ENCODE results near the gene ERBB4.
A peak's percentile ranks its signal among the peaks of the same experiment; 100 is the strongest.

The ERBB4 gene

DNA sequence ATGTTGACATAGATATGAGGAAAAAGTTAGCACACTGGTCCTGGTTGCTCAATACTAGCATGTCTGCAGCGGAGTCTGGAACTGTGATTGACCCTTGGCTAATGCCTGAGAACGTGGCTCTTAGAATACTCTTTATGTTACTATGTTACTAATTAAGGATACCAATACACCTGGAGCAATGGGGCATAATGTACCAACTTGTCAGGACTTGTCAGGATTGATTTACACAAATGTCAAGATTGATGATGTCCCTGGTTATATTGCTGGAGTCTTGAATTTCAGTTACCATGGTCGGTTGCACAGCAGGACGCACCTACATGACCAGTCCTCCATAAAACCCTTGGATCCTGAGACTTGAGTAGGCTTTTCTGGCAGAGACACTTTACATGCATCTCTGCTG is 1171.3 kb downstream of the ERBB4 start:
- TF ChIP-seq JUND (IDR thresholded peaks at IDR 0.05; ENCODE audit: low read depth): no peak
- no peak for DNase-seq (ENCODE audit: low read depth in 1 of 2, low spot score in 1 of 2)
- in situ Hi-C loops (cut with HindIII; ENCODE audit: low pct_unique_long_range_greater_than_20kb, low sequenced_read_pairs): no loop called here

DNA sequence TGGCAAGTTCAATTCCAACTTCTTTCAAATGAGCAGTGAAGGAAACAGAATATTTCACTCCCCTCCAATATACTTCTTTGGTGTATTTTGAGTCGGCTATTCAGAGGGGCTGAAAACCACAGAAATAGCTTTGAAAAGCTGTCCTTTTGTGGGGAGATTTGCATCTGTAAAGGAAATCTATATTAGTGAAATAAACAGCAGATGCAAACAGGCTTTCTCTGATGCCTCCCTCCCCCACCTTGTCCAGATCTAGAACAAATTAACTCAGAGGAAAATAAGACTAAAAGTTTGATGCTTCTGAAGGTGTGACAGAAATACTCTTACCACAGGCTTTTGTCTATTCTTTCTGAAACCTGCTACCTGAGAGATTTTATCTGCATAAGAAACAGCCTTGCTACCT is 1173.7 kb downstream of the ERBB4 start:
- no peak for TF ChIP-seq JUND (IDR thresholded peaks at IDR 0.05; ENCODE audit: low read depth)
- in situ Hi-C loops (cut with HindIII; ENCODE audit: low pct_unique_long_range_greater_than_20kb, low sequenced_read_pairs): no loop called here
- no peak for DNase-seq (ENCODE audit: low read depth in 1 of 2, low spot score in 1 of 2)

DNA sequence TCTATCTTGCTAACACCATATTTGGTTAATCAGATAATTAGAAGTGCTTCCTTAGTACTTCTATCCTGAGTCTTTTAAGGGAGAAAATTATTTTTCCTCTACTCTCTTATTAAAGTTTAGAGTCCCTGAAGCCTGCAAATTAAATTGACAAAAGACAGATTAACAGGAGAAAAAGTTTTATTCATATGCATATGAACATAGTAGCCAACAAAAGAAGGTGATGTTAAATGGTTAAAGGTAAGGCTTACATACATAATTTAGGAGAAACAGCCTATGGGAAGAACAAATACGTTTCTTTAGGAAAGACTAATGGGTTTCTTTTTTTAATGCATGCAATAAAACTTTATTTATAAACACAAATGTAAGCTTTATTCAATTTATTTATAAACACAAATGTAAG is 1177.2 kb downstream of the ERBB4 start:
- no peak for DNase-seq (ENCODE audit: low read depth in 1 of 2, low spot score in 1 of 2)
- no peak for TF ChIP-seq JUND (IDR thresholded peaks at IDR 0.05; ENCODE audit: low read depth)
- in situ Hi-C loops (cut with HindIII; ENCODE audit: low pct_unique_long_range_greater_than_20kb, low sequenced_read_pairs): no loop called here

DNA sequence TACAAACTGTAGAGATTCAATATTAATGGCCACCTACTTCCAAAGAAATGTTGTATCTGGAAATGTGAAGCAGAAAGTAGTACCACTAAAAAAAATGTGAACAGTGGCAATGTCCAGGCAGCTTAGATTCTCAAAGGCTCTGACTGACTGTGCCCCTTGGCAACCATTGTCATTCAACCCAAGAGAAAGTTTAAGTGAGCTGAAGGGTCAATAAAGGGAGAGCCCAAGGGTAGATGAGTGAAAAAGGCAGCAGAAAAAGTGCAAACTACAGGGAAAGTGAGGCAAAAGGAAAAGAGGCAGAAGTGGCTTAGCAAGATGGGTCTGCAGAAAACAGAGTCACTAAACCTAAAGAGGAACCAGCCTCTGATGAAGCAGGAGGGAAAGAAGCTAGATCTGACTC is 1179.3 kb downstream of the ERBB4 start:
- TF ChIP-seq JUND (IDR thresholded peaks at IDR 0.05; ENCODE audit: low read depth): no peak
- no peak for DNase-seq (ENCODE audit: low read depth in 1 of 2, low spot score in 1 of 2)
- in situ Hi-C loops (cut with HindIII; ENCODE audit: low pct_unique_long_range_greater_than_20kb, low sequenced_read_pairs): no loop called here

DNA sequence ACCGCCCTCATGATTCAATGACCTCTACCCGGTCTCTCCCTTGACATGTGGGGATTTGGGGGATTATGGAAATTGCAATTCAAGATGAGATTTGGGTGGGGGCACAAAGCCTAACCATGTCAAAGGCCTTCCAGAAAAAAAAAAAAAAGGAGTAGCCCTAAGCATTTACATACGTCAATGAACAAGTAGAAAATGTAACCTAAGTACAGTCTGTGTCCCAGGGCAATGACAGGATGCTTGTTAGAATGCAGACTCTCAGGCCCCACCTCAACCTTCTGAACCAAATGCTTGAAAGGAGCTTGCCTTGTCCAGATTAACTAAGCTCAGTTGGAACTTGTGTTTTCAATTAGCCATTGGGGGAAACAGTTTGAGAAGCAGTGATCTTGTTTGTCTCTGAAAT is 1180.1 kb downstream of the ERBB4 start:
- in situ Hi-C loops (cut with HindIII; ENCODE audit: low pct_unique_long_range_greater_than_20kb, low sequenced_read_pairs): no loop called here
- no peak for TF ChIP-seq JUND (IDR thresholded peaks at IDR 0.05; ENCODE audit: low read depth)
- no peak for DNase-seq (ENCODE audit: low read depth in 1 of 2, low spot score in 1 of 2)

DNA sequence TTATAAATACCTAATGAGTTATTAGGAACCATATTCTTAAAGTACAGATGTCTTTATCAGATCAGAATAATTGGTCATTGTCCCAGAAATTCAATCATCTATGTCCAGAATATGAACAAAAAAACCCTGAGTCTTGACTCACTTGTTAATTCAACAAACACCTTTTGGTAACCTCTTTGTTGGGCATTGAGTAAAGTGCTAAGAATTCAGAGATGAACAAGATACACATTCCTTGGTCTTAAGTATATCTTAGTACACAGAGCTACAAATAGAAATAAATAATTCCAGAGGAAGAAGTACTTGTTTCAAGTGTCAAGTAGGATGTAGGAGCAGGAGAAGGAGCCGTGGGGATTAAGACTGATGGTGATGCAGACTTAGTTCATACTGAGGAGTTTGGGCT is 1184.1 kb downstream of the ERBB4 start:
- TF ChIP-seq JUND (IDR thresholded peaks at IDR 0.05; ENCODE audit: low read depth): no peak
- DNase-seq (ENCODE audit: low read depth in 1 of 2, low spot score in 1 of 2): peak in 1 of 2 experiments; percentile 23
- in situ Hi-C loops (cut with HindIII; ENCODE audit: low pct_unique_long_range_greater_than_20kb, low sequenced_read_pairs): no loop called here

DNA sequence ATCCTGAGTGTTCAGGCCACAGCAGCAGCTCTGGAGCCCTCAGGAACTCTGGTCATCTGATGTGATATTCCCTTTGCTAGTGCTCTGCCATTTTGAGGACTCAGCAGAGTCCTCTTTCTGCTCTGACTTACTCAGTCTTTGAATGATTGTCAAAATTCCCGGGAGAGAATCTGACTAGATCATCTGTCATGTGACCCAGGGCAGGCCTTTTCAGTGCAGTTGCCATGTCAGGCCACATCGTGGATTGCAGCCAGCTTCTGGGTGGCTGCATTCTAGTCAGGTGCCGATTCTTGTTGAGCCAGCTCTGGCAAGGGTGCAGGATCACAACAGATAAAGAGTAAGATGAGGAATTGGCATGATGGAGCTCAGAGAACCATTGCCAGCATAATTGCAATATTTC is 1186.6 kb downstream of the ERBB4 start:
- in situ Hi-C loops (cut with HindIII; ENCODE audit: low pct_unique_long_range_greater_than_20kb, low sequenced_read_pairs): no loop called here
- no peak for TF ChIP-seq JUND (IDR thresholded peaks at IDR 0.05; ENCODE audit: low read depth)
- DNase-seq (ENCODE audit: low read depth in 1 of 2, low spot score in 1 of 2): peak in 1 of 2 experiments; percentile 19

DNA sequence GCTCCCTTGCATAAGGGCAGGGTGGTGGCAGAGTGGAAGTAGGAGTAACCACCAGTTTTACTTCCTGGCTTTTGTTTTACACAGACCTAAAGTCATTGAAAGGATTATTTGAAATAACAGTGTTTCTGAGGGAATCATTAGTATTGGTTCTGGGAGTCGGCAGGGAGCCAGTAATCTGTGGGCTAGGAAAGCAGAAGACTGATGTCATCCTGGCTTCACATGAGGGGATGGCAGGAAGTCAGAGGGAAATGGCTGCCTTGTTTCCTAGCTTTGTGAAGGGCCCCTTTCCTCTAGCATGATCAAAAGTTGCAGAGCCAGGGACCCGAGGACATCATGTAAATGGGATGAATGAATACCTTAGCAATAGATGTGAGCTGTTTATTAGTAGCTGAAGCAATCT is 1189.6 kb downstream of the ERBB4 start:
- TF ChIP-seq JUND (IDR thresholded peaks at IDR 0.05; ENCODE audit: low read depth): no peak
- DNase-seq (ENCODE audit: low read depth in 1 of 2, low spot score in 1 of 2): no peak
- in situ Hi-C loops (cut with HindIII; ENCODE audit: low pct_unique_long_range_greater_than_20kb, low sequenced_read_pairs): no loop called here

DNA sequence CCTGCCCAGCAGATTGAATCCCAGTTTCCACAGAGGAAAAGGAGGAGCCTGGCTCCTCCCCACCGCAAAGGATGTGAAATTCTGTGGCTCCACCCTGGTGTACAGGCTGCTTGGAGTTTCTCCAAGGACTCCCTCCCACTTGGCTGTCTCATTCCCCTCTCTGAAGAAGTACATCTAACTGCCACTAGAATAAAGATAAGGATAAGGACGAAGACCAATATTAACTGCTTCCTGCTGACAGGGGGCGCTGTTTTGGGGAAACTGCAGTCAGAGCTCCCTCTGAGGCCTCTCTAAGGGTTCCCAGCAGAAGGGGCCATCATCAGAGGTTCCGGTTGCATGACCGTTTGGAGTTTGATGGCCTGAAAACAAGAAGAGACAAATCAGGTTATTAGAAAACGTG is 1191.3 kb downstream of the ERBB4 start:
- in situ Hi-C loops (cut with HindIII; ENCODE audit: low pct_unique_long_range_greater_than_20kb, low sequenced_read_pairs): no loop called here
- no peak for DNase-seq (ENCODE audit: low read depth in 1 of 2, low spot score in 1 of 2)
- no peak for TF ChIP-seq JUND (IDR thresholded peaks at IDR 0.05; ENCODE audit: low read depth)

DNA sequence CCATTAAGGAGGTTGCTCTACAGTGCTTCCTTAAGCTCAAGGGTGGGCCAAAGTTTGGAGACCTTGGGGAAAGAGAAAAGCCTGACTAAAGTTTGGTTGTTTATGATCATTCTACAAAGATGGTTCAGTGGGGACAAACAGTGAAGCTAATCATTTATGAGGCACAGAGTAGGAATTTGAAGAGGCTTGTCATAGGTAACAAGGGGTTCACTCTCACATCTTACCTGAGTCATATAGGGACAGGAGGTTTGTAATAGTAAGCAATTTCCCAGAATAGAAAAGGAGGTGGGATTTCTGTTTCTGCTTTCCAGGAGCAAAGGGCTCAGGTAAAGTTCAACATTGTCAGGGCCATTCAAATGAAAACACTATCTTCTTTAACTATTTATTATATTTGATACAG is 1194.3 kb downstream of the ERBB4 start:
- no peak for DNase-seq (ENCODE audit: low read depth in 1 of 2, low spot score in 1 of 2)
- in situ Hi-C loops (cut with HindIII; ENCODE audit: low pct_unique_long_range_greater_than_20kb, low sequenced_read_pairs): no loop called here
- TF ChIP-seq JUND (IDR thresholded peaks at IDR 0.05; ENCODE audit: low read depth): no peak

DNA sequence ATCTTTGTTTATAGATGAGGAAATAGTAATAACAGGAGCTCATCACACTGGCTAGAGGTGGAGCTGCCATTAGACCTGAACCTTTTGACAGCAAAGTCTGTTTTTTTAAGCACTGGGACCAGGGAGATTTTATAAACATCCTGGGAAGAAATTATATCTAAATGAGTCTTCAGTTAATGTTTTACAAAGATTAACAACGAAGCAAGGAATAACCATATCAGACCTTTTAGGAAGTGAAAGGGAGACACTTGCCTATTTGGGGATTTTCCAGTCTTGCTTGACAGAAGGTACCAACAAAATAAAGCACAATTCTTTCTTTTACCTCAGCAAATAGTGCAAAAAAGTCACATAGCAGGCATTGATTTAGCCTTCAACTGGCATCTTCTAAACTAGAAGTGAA is 1205.2 kb downstream of the ERBB4 start:
- DNase-seq (ENCODE audit: low read depth in 1 of 2, low spot score in 1 of 2): no peak
- TF ChIP-seq JUND (IDR thresholded peaks at IDR 0.05; ENCODE audit: low read depth): no peak
- in situ Hi-C loops (cut with HindIII; ENCODE audit: low pct_unique_long_range_greater_than_20kb, low sequenced_read_pairs): no loop called here

DNA sequence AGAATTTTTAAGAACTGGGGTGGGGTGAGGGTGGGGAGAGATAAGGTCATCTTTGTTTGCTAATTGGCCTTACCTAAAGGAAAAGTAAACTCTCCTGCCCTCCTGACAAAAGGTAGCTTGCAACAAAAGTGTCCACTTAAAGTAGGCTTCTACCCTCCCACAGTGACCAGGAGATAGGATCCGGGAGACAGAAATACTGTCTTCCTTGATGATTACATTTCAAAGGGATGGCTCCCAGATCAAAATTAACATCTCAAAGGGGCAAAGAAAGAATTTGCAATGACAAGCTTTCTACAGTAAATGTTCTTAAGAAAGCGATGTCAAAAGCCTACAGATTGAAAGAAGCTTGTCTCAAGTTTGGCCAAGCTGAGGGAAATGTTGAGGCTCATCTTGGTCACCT is 1206.9 kb downstream of the ERBB4 start:
- TF ChIP-seq JUND (IDR thresholded peaks at IDR 0.05; ENCODE audit: low read depth): no peak
- no peak for DNase-seq (ENCODE audit: low read depth in 1 of 2, low spot score in 1 of 2)
- in situ Hi-C loops (cut with HindIII; ENCODE audit: low pct_unique_long_range_greater_than_20kb, low sequenced_read_pairs): no loop called here

DNA sequence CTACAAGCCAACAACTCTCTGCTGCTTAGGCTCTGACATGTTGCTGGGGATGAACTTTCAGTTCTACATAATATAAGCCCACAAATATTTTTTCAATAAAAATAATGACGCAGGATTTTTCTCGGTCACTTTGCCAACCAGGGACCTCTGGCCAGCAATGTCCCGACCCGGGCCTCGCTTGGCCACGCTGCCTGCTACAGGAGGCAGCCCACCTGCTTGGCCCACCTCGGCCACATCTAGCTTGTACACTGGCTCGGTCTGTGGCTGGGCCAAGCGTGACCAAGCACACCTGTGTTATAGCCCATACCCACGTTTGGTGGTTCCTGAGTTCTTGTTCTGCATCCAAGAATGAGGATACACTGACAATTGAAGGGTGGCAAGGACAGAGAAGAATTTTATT is 1208.7 kb downstream of the ERBB4 start:
- in situ Hi-C loops (cut with HindIII; ENCODE audit: low pct_unique_long_range_greater_than_20kb, low sequenced_read_pairs): no loop called here
- no peak for DNase-seq (ENCODE audit: low read depth in 1 of 2, low spot score in 1 of 2)
- TF ChIP-seq JUND (IDR thresholded peaks at IDR 0.05; ENCODE audit: low read depth): no peak

DNA sequence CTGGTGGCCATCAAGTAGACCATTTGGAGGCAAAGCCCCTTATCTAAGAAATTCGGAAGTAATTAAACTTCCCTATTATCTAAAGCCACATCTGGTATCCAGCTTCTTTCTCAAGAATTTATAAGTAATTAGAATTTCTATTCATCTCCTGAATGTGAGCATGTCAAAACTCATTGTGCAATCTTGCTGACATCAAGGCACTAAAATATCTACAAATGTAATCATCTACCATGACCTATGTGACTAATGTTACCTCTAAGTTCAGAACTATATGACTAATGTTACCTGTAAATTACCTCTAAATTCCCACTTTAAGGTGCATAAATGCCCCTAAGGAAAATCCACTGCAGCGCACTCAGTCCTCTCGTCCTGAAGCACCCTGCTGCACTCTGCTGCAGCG is 1209.2 kb downstream of the ERBB4 start:
- no peak for TF ChIP-seq JUND (IDR thresholded peaks at IDR 0.05; ENCODE audit: low read depth)
- in situ Hi-C loops (cut with HindIII; ENCODE audit: low pct_unique_long_range_greater_than_20kb, low sequenced_read_pairs): no loop called here
- DNase-seq (ENCODE audit: low read depth in 1 of 2, low spot score in 1 of 2): no peak

DNA sequence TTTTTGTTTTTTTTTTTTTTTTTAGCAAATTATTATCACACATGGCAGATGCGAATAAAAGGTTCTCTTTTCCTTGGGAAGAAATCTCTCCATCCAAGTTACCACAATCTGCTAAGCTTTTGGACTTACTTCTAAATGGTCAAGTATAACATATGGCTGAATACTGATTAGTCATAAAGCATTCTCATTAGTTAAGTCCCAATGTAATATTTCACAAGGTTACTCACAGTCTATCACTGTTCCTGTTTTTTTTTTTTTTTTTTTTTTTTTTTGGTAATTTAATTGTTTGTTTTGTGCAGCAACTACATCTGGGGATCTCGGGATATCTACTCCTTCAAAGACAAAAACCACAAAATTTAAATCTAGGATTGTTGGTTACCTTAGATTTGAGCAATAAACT is 1210.5 kb downstream of the ERBB4 start:
- TF ChIP-seq JUND (IDR thresholded peaks at IDR 0.05; ENCODE audit: low read depth): no peak
- in situ Hi-C loops (cut with HindIII; ENCODE audit: low pct_unique_long_range_greater_than_20kb, low sequenced_read_pairs): no loop called here
- DNase-seq (ENCODE audit: low read depth in 1 of 2, low spot score in 1 of 2): no peak
